Activated CD4-positive, alpha-beta T cell treated with anti-CD3 and anti-CD28 coated beads, Interleukin-2, amount 10 ng/mL, durations not matched to agents 7 days and 5 days (primary cell): ENCODE data around the gene CKS1B. TPM values are rescaled to one million over a fixed set of nuclear protein-coding genes. Genes with fewer than 3 reads are reported as not detected.
A peak's percentile ranks its signal among the peaks of the same experiment; 100 is the strongest.

Experiments used
- CTCF ChIA-PET: fragments of 350-600 bp; sonication (Branson Sonifier 250); formaldehyde crosslinking; loops from one replicate; lab custom pipeline; 2021; ENCODE audit warnings: antibody characterized with exemption; lab: Charles Lee
- POLR2A ChIA-PET: fragments of 350-600 bp; sonication (Branson Sonifier 250); formaldehyde crosslinking; loops from one replicate; lab custom pipeline; 2021; ENCODE audit warnings: antibody characterized with exemption; lab: Charles Lee
- DNase-seq: peaks from one replicate; pipeline ENCODE4 v3.0.0-alpha.2; 2020
- H3K27ac Mint-ChIP-seq: one replicate; pipeline ENCODE4 v1.8.0; 2021; ENCODE audit warnings: mild to moderate bottlenecking, moderate library complexity, mixed read lengths
- H3K27me3 Mint-ChIP-seq: one replicate; pipeline ENCODE4 v1.8.0; 2021; ENCODE audit warnings: mixed read lengths
- H3K36me3 Mint-ChIP-seq: one replicate; pipeline ENCODE4 v1.8.0; 2021; ENCODE audit warnings: low read depth, mixed read lengths
- H3K4me1 Mint-ChIP-seq: one replicate; pipeline ENCODE4 v1.8.0; 2021; ENCODE audit warnings: mixed read lengths
- H3K4me3 Mint-ChIP-seq: one replicate; pipeline ENCODE4 v1.8.0; 2021; ENCODE audit warnings: mild to moderate bottlenecking, moderate library complexity, mixed read lengths
- H3K9me3 Mint-ChIP-seq: one replicate; pipeline ENCODE4 v1.8.0; 2021; ENCODE audit warnings: mixed read lengths
- total RNA-seq, 2 experiments: library from RNA; stranded (reverse); gene quantifications; one replicate each; pipeline ENCODE4 v1.2.3, GENCODE V29; 2021

CKS1B gene
- total RNA-seq, 2 experiments from 2014 or later = 147 to 157 TPM

DNA sequence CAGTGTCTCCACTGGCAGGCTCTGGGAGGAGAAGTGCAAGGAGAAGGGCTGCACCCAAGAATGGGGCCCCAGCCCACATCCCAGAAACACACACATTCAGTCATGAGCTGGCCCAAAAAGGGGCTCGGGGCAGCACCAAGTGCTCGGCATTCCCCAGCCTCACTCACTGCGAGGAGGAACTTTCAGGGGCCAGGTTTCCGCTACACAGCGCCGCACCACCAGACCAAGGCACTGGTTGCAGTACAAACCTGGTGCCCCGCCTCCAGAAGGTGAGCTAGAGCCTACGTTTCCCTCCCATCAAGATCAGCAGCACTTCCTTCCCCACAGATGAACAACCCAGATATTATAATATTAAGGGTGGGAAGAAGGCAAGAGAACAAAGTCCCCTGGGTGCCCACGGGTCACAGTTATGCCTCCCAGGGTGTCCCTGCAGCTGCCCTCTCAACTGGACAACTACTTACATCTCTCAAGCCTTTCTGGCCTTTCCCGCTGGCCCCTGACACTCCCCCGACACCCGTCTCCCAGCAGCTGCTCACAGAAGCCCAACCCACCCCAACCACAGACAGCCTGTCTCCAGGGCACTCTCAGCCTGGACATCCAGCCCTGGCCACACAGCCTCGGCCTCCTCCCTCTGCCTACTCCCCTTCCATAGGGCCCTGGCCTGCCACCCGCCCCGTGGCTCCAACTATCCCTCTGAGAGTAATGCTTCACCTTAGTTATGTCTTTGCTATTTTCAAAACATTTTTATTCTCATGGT, 22.4 kb upstream of the CKS1B start:
- H3K4me1 Mint-ChIP-seq = peaks cover 75% of the 10 kb centered on the region
- H3K36me3 Mint-ChIP-seq = peaks cover 48% of the 10 kb centered on the region
- CTCF ChIA-PET = interaction anchor here (0.6 to 3.5 kb wide), 9 partner anchors 10 to 458 kb away, joined by 3 to 11 read pairs (median 5); partner anchors contain the start of gene PYGO2
- POLR2A ChIA-PET = interaction anchor here (1.1 kb wide), 1 partner anchor 31 kb away, joined by 3 read pairs; the partner anchor contains the start of gene FLAD1
- no peaks in the 10 kb centered on the region for H3K9me3 Mint-ChIP-seq
- no peaks in the 10 kb centered on the region for H3K27me3 Mint-ChIP-seq
- DNase-seq = peak; percentile 71
- peak overlapping the region; percentile 72 for H3K4me3 Mint-ChIP-seq
- H3K27ac Mint-ChIP-seq = peak overlapping the region; percentile 96

DNA sequence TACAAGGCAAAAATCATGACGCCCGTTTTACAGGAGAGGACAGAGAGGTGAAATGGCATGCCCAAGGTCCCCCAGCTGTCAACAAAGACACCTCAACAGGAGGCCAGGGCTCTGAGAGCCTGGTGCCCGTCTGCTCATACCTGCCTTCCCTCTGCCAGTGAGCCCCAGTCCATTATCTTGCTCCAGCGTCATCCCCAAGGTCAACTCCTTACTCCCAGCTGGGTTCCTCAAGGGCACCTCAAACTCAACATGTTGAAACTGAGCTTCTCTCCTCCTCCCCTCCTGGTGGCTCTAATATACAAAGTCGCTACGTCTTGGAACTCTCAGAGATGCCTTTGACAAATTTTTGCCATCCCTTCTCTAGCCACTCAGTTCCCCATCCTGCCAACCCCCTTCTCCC, 21.8 kb upstream of the CKS1B start:
- DNase-seq = no peak
- no peaks in the 10 kb centered on the region for H3K9me3 Mint-ChIP-seq
- no peaks in the 10 kb centered on the region for H3K27me3 Mint-ChIP-seq
- peaks cover 81% of the 10 kb centered on the region for H3K4me1 Mint-ChIP-seq
- peak overlapping the region; percentile 72 for H3K4me3 Mint-ChIP-seq
- H3K36me3 Mint-ChIP-seq = peaks cover 46% of the 10 kb centered on the region
- CTCF ChIA-PET = interaction anchor here (0.6 to 3.5 kb wide), 9 partner anchors 9 to 458 kb away, joined by 3 to 11 read pairs (median 5); partner anchors contain the start of gene PYGO2
- POLR2A ChIA-PET = interaction anchor here (1.1 kb wide), 1 partner anchor 30 kb away, joined by 3 read pairs; the partner anchor contains the start of gene FLAD1
- peak overlapping the region; percentile 96 for H3K27ac Mint-ChIP-seq

DNA sequence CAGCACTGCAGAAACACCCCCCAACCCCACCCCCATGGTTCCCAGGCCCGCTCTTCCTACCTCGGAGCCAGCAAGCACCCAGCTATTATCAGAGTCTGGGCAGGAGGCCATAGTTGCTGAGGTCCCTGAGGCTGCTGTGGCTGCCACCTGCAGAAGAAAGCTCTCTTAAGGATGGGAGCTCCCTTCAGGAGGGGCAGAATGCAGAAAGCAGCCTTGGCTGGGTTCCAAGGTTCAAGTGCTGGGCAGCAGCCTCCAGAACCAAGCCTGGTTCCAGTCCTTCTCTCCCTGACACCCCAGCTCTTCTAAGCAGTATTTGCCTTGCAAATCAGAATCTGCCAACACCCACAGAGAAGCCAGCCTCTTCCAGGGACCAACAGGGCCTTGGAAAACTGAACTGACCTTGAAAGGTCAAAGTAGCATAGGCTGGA, 20.9 kb upstream of the CKS1B start:
- ChIA-PET CTCF (interaction anchor here (0.9 to 3.5 kb wide), 4 partner anchors 8 to 46 kb away, joined by 3 to 11 read pairs (median 6); partner anchors contain the start of genes FLAD1 and PYGO2), POLR2A (no interaction called here)
- DNase-seq = no peak
- Mint-ChIP-seq H3K36me3 (peaks cover 44% of the 10 kb centered on the region), H3K27me3 (no peaks in the 10 kb centered on the region), H3K4me3 (peak overlapping the region; percentile 96), H3K27ac (peak overlapping the region; percentile 96), H3K4me1 (peaks cover 87% of the 10 kb centered on the region), H3K9me3 (no peaks in the 10 kb centered on the region)

DNA sequence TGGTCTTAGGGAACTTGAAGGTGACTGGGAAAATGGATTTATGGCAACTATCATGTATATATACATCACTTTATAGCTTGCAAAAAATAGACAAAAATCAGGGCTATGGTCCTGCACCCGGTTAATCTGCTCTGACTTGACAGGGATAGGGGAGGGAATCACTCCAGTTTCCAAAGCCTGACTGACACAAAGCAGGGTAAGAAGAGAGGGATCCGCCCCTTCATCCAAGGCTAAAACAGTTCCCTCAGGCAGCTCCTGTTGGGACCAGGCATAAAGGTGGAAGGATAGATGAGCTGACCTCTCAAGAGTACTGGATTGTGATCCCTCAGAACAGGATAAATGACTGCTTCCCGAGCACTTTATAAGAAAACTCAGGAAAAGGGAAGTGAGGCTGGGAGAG, 19.9 kb upstream of the CKS1B start:
- Mint-ChIP-seq H3K36me3 (peaks cover 41% of the 10 kb centered on the region), H3K4me3 (peak overlapping the region; percentile 96), H3K27ac (peak overlapping the region; percentile 96), H3K9me3 (no peaks in the 10 kb centered on the region), H3K27me3 (no peaks in the 10 kb centered on the region), H3K4me1 (peaks cover 82% of the 10 kb centered on the region)
- ChIA-PET CTCF (interaction anchor here (0.5 to 2.6 kb wide), 10 partner anchors 12 to 1372 kb away, joined by 3 to 12 read pairs (median 4); partner anchors contain the start of genes ADAM15 and PMVK), POLR2A (interaction anchor here (1.0 to 2.3 kb wide), 5 partner anchors 11 to 62 kb away, joined by 3 to 7 read pairs (median 3); partner anchors contain the start of gene PMVK)
- DNase-seq = no peak

DNA sequence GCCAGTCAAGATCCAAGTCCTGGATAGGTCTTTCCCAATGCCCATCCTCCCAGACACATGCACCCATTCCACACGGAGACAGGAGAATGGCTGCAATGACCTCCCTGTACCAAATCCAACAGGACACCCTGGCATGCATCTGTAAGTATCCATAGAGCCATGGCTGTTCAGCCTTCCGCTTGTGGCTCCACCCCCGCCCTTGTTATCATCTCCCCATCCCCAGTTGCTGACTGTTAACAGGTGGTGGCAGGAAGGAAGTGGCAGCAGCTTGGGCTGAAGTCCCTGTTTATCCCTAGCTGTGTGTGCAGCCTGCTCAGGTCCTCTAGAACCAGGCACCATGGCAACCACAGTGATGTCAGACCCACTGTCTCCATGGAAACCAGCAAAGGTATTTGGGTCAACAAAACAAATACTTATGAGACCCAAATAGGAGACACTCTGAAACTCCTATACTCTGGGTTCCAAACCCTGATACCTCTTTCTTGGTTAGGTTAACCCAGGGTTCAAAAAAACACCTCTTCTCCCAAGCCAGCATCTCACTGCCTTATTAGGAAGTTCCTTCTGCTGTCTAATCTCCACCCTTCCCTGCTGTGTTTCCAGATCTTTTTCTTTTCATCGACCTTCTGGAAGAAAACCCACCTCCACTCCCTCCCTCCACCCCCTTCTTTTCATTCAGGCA, 19.3 kb upstream of the CKS1B start:
- Mint-ChIP-seq H3K4me3 (peak overlapping the region; percentile 96), H3K27ac (peak overlapping the region; percentile 96), H3K36me3 (peaks cover 44% of the 10 kb centered on the region), H3K27me3 (no peaks in the 10 kb centered on the region), H3K4me1 (peaks cover 86% of the 10 kb centered on the region), H3K9me3 (no peaks in the 10 kb centered on the region)
- CTCF ChIA-PET = interaction anchor here (0.5 to 2.6 kb wide), 13 partner anchors 9 to 1371 kb away, joined by 3 to 12 read pairs (median 4); partner anchors contain the start of genes ADAM15, CKS1B and PMVK
- peak; percentile 97 for DNase-seq
- POLR2A ChIA-PET = interaction anchor here (0.6 to 2.3 kb wide), 7 partner anchors 11 to 1034 kb away, joined by 3 to 7 read pairs (median 3); partner anchors contain the start of gene PMVK

DNA sequence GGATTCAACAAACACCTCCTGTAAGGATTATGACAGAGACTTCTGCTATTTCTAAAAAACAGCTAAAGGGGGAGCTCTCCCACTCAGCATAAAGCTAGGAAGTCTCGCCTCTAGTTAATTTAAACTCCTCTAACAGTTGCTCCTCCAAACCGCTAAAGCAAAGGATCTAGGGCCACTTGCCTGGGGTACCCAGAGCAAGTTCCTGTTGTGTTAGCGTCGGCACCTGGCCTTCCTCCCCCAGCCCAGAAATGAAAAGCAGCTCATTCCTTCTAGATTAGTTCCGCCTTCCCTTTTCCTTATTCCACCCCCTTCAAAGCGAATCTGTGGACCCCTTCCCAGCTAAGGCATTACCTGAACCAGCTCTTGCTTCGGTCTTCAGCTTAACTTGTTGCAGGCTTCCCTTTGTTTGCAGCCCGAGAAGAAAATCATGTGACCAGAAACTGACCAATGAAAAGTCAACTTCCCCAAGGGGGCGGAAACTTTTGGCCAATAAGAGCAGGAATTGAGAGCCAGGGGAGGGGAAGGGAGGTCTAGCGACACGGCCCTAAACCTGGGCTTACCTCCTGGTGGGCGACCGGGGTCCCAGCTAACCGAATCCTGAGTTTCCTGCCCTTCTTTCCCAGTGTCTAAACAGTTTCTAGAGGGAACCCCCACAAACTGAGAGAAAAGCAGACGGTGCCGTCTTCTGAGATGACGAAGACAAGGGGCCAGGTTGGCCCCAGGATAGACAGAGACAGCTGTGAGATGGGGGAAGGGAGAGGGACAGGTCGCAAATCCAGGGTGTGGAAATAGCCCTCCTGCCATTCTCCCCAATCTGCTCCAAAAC, 18.6 kb upstream of the CKS1B start, which contains the start of gene PBXIP1:
PBXIP1 (minus strand) TSS at position 382 of the 826 bp plus-strand sequence. CDS start 2,378 bp downstream, outside the sequence.
- Mint-ChIP-seq H3K27me3 (no peaks in the 10 kb centered on the region), H3K36me3 (peaks cover 43% of the 10 kb centered on the region), H3K4me1 (peaks cover 86% of the 10 kb centered on the region), H3K4me3 (peak within 1 kb of the TSS; percentile 96), H3K27ac (peak within 1 kb of the TSS; percentile 96), H3K9me3 (no peaks in the 10 kb centered on the region)
- CTCF ChIA-PET = interaction anchor here (0.7 to 2.6 kb wide), 12 partner anchors 8 to 286 kb away, joined by 3 to 12 read pairs (median 4); partner anchors contain the start of genes CKS1B and PMVK
- peak; percentile 91 for DNase-seq
- POLR2A ChIA-PET = interaction anchor here (0.6 to 2.3 kb wide), 6 partner anchors 12 to 1035 kb away, joined by 3 to 7 read pairs (median 4); no protein-coding TSS in a partner anchor

DNA sequence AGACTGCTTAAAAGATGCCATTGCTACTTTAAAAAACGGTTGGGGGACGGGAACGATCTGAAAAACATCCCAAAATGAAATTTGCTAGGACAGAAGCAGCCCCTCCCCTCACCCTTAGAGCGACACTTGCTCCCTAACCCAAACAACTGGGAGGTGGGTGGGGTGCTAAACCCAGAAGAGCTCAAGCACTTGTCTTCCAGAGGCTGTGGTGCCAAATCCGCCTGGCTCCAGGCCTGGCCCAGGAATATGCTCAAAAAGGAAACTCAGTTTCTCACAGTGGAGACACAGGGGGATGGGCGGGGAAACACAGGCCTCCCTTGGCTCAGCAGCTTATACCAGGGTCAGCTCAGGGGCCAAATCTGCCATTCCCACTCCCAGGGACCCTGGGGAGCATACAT, 17.9 kb upstream of the CKS1B start:
- DNase-seq = no peak
- Mint-ChIP-seq H3K27ac (peak overlapping the region; percentile 96), H3K9me3 (no peaks in the 10 kb centered on the region), H3K4me3 (peak overlapping the region; percentile 96), H3K36me3 (peaks cover 45% of the 10 kb centered on the region), H3K27me3 (no peaks in the 10 kb centered on the region), H3K4me1 (peaks cover 83% of the 10 kb centered on the region)
- CTCF ChIA-PET = interaction anchor here (0.7 to 2.6 kb wide), 6 partner anchors 17 to 287 kb away, joined by 3 to 9 read pairs (median 8); partner anchors contain the start of genes CKS1B and PMVK
- POLR2A ChIA-PET = interaction anchor here (2.3 kb wide), 1 partner anchor 13 kb away, joined by 7 read pairs; no protein-coding TSS in a partner anchor

DNA sequence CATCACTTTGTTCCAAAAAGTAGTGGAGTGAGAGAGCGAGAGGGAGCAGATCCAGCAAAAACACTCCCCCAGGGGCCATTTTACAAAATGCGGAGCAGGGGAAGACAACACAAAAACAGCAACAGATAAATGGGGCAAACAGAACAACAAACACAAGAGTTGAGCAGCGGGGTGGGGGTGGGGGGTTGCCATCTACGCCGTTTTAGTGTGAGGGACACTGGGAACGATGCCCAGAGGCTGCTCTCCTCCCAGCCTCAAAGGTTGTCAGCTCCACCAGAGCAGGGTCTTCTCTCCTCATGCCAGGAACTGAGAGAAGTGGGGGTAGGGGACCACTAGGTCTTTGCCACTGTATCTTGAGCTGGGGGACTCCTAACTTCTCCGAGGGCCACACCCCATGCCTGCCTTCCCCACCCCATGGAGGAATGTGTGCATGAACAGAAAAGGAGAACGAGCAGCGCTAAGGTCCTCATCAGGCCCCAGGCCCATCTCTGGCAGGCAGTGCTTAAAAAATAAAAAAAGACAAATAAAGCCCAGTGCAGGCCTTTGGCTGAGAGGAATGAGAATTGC, 17.3 kb upstream of the CKS1B start:
- Mint-ChIP-seq H3K36me3 (peaks cover 42% of the 10 kb centered on the region), H3K9me3 (no peaks in the 10 kb centered on the region), H3K4me1 (peaks cover 78% of the 10 kb centered on the region), H3K4me3 (peak overlapping the region; percentile 19), H3K27ac (peak overlapping the region; percentile 96), H3K27me3 (no peaks in the 10 kb centered on the region)
- ChIA-PET POLR2A (no interaction called here), CTCF (interaction anchor here (1.9 kb wide), 1 partner anchor 16 kb away, joined by 9 read pairs; the partner anchor contains the start of gene CKS1B)
- DNase-seq = no peak

DNA sequence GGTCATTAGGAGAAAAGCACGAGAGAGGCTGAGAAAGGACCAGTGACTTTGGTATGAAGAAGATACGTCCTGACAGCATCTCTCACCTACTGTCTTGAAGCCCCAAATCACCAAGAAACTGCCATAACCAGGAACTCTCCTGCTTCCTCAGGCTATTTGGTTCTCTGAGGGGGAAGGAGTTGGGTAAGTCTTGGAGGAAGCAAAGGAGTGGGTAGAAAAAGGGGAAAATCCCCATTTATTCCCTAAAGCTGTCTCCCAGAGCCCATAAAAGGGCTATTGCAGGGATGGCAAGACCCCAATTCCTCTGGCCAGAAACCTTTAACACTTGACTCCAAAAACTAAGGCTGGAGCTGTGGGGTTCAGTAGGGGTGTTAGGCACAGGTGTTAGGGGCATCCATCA, 16.4 kb upstream of the CKS1B start:
- no peaks in the 10 kb centered on the region for H3K9me3 Mint-ChIP-seq
- H3K27me3 Mint-ChIP-seq = no peaks in the 10 kb centered on the region
- H3K27ac Mint-ChIP-seq = no peak overlapping the region
- DNase-seq = no peak
- peaks cover 41% of the 10 kb centered on the region for H3K36me3 Mint-ChIP-seq
- CTCF ChIA-PET = no interaction called here
- POLR2A ChIA-PET = interaction anchor here (0.7 kb wide), 1 partner anchor 17 kb away, joined by 5 read pairs; no protein-coding TSS in a partner anchor
- no peak overlapping the region for H3K4me3 Mint-ChIP-seq
- H3K4me1 Mint-ChIP-seq = peaks cover 76% of the 10 kb centered on the region

DNA sequence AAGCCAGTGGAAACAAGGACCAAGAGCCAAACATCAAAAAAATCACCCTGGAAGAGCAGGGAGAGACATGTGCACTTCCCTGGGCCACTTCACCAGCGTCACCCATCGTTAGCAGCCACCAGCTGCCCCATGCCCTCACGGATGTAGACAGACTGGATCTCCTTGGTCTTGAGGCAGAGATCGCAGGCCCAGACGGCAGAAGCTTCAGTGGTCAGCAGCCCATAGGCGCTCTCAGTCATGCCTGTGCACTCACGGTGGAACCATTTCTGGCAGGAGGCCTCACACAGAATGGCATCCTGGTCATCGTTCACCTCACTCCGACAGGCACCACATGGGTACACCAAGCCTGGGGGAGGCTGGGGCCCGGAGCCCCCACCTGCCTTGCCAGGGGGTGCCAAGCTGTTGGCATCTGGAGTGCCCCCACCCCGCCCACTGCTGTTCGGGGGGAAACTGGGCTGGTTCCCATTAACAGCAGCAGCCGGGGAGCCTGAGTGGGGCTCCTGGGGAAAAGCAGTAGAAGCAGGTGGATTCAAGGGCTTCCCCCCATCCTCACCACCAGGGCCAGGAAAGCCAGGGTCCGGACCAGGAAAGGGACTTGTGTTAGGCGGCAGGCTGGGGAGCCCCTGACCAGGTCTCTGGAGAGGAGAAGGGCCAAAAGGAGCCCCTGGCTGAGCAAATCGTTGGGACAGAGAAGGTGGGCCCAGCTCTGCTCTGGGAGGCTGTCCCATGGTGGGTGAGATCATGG, 15.6 kb upstream of the CKS1B start:
- ChIA-PET CTCF (interaction anchor here (2.5 to 3.3 kb wide), 2 partner anchors 15 to 58 kb away, joined by 5 to 23 read pairs; no protein-coding TSS in a partner anchor), POLR2A (interaction anchor here (0.7 kb wide), 1 partner anchor 16 kb away, joined by 5 read pairs; no protein-coding TSS in a partner anchor)
- no peak for DNase-seq
- no peaks in the 10 kb centered on the region for H3K27me3 Mint-ChIP-seq
- H3K36me3 Mint-ChIP-seq = peaks cover 36% of the 10 kb centered on the region
- H3K4me3 Mint-ChIP-seq = peak overlapping the region; percentile 13
- H3K4me1 Mint-ChIP-seq = peaks cover 76% of the 10 kb centered on the region
- H3K27ac Mint-ChIP-seq = peak overlapping the region; percentile 72
- H3K9me3 Mint-ChIP-seq = no peaks in the 10 kb centered on the region
